Caco-2 (cell line): ENCODE data around the gene TNFSF10. TPM values are rescaled to one million over a fixed set of nuclear protein-coding genes. Genes with fewer than 3 reads are reported as not detected.

Experiments used
- Bru-seq: library from RNA; stranded (reverse); fragments of 400-500 nt; gene quantifications from one replicate; lab custom pipeline; 2021; lab: Mats Ljungman, UMichigan
- BruChase-seq, 2 experiments: library from RNA; stranded (reverse); fragments of 400-500 nt; gene quantifications; one replicate each; lab custom pipeline; 2021; lab: Mats Ljungman, UMichigan
- BruUV-seq: library from RNA; stranded (reverse); fragments of 400-500 nt; replicated peaks from 2 replicates; lab custom pipeline; 2021; lab: Mats Ljungman, UMichigan
- CTCF ChIA-PET: fragments of 300-600 bp; sonication (Branson Sonifier 250); formaldehyde crosslinking; loops from one replicate; lab custom pipeline; 2022; ENCODE audit warnings: antibody characterized with exemption; lab: Charles Lee
- POLR2A ChIA-PET: fragments of 300-600 bp; sonication (Branson Sonifier 250); formaldehyde crosslinking; loops from one replicate; lab custom pipeline; 2022; ENCODE audit warnings: antibody characterized with exemption; lab: Charles Lee
- DNase-seq, 2 experiments: peaks; one replicate each; pipeline versions ENCODE4 v3.0.0 to v3.0.0-alpha.2; 2020 to 2022
- H3K27me3 ChIP-seq: replicated peaks from 2 replicates; pipeline ENCODE4 v1.6.0; 2011; ENCODE audit warnings: low read length; ENCODE audit not compliant: control insufficient read depth, insufficient read depth
- H3K36me3 ChIP-seq: 2 replicates; pipeline ENCODE4 v1.5.1; 2011; ENCODE audit warnings: low read length; ENCODE audit not compliant: control insufficient read depth, insufficient read depth
- H3K4me1 ChIP-seq: fragments of 250-450 bp; sonication (Bioruptor Pico); 2 replicates; pipeline ENCODE4 v1.5.1; 2020; ENCODE audit warnings: mild to moderate bottlenecking
- H3K4me3 ChIP-seq: 2 replicates; pipeline ENCODE4 v1.5.1; 2011; ENCODE audit warnings: low read depth, mild to moderate bottlenecking, control low read depth, low read length
- H3K9me3 ChIP-seq: fragments of 250-450 bp; sonication (Bioruptor Pico); 2 replicates; pipeline ENCODE4 v1.5.1; 2020; ENCODE audit warnings: mild to moderate bottlenecking, moderate library complexity
- H3K27ac Mint-ChIP-seq: one replicate; pipeline ENCODE4 v1.8.0; 2022; ENCODE audit warnings: mixed read lengths; ENCODE audit not compliant: unreplicated experiment
- H3K27me3 Mint-ChIP-seq: one replicate; pipeline ENCODE4 v1.8.0; 2022; ENCODE audit warnings: mixed read lengths; ENCODE audit not compliant: insufficient read depth, unreplicated experiment
- H3K36me3 Mint-ChIP-seq: one replicate; pipeline ENCODE4 v1.8.0; 2022; ENCODE audit warnings: mild to moderate bottlenecking, mixed read lengths; ENCODE audit not compliant: insufficient read depth, unreplicated experiment
- H3K4me1 Mint-ChIP-seq: one replicate; pipeline ENCODE4 v1.8.0; 2022; ENCODE audit warnings: low read depth, mixed read lengths; ENCODE audit not compliant: unreplicated experiment
- H3K4me3 Mint-ChIP-seq: one replicate; pipeline ENCODE4 v1.8.0; 2022; ENCODE audit warnings: mild to moderate bottlenecking, moderate library complexity, mixed read lengths; ENCODE audit not compliant: unreplicated experiment
- H3K9me3 Mint-ChIP-seq: one replicate; pipeline ENCODE4 v1.8.0; 2022; ENCODE audit warnings: mixed read lengths; ENCODE audit not compliant: unreplicated experiment
- CTCF ChIP-seq, 2 experiments: fragments of 200-600 bp in 1 of 2; IDR thresholded peaks; 1 replicate in 1 of 2; 2 replicates in 1 of 2; pipeline versions ENCODE4 v1.5.1 to v1.8.0; 2011 to 2022; ENCODE audit warnings: antibody characterized with exemption in 1 of 2, control low read depth in 1 of 2, inconsistent platforms in 1 of 2, low read depth in 1 of 2, low read length in 1 of 2, mild to moderate bottlenecking in 1 of 2, moderate library complexity in 1 of 2; ENCODE audit not compliant: insufficient read depth in 1 of 2, severe bottlenecking in 1 of 2, unreplicated experiment in 1 of 2
- intact Hi-C: fragments of 100-400 bp; cut with micrococcal nuclease; formaldehyde crosslinking; loops from one replicate; pipeline ENCODE4 v1.10.0; 2022; ENCODE audit not compliant: unreplicated experiment
- long read RNA-seq: library from polyadenylated mRNA; stranded (forward); transcript quantifications from one replicate; pipeline ENCODE4 v2.0.0, GENCODE V29; 2022
- total RNA-seq: library from RNA; stranded (reverse); gene quantifications from 2 replicates; pipeline ENCODE4 v1.2.3, GENCODE V29; 2022

The TNFSF10 gene
- total RNA-seq (not detected in 2 replicates), Bru-seq, nascent RNA (percentile 11 among the genes with signal in this experiment), BruChase-seq, experiment 1, labeled RNA remaining after a 2-hour chase (percentile 5 among the genes with signal in this experiment), BruChase-seq, experiment 2, labeled RNA remaining after a 6-hour chase (percentile 9 among the genes with signal in this experiment)
- long read RNA-seq, result 0 reads

- Histone ChIP-seq H3K36me3 (no peaks in the 10 kb centered on the region), H3K4me1 (peaks cover 4% of the 10 kb centered on the region), H3K27me3 (no peaks in the 10 kb centered on the region), H3K9me3 (no peaks in the 10 kb centered on the region), H3K4me3 (no peak within 1 kb of the TSS)
- TF ChIP-seq CTCF (IDR thresholded peaks at IDR 0.05; ENCODE audit: insufficient read depth in 1 of 2, low read depth in 1 of 2, low read length in 1 of 2, severe bottlenecking in 1 of 2, unreplicated experiment in 1 of 2), result no peak
- intact Hi-C loops, result no loop called here
- no peak for DNase-seq
- ChIA-PET POLR2A (interaction anchor here (0.6 kb wide), 1 partner anchor 91 kb away, joined by 3 read pairs; no protein-coding TSS in a partner anchor), CTCF (interaction anchor here (0.5 to 0.6 kb wide), 2 partner anchors 96 to 506 kb away, joined by 3 to 4 read pairs; no protein-coding TSS in a partner anchor)
- no peak within 1 kb of the TSS for H3K27ac Mint-ChIP-seq
- peaks cover 7% of the 10 kb centered on the region for H3K4me1 Mint-ChIP-seq
- peak within 1 kb of the TSS; percentile 5 for H3K4me3 Mint-ChIP-seq
- H3K9me3 Mint-ChIP-seq, result no peaks in the 10 kb centered on the region
- H3K36me3 Mint-ChIP-seq, result no peaks in the 10 kb centered on the region
- no TSS peak for BruUV-seq
- no peaks in the 10 kb centered on the region for H3K27me3 Mint-ChIP-seq
Measured at GRCh38 chr3:172522871-172523818, at the start of gene TNFSF10. Gene TNFSF10, minus strand, starts transcription at chr3:172523430. Its CDS starts 46 bp downstream, at chr3:172523384.

- DNase-seq, result no peak
- H3K27me3 Mint-ChIP-seq, result no peaks in the 10 kb centered on the region
- no peak overlapping the region for H3K4me3 Mint-ChIP-seq
- POLR2A ChIA-PET, result no interaction called here
- no peak for TF ChIP-seq CTCF (IDR thresholded peaks at IDR 0.05; ENCODE audit: insufficient read depth in 1 of 2, low read depth in 1 of 2, low read length in 1 of 2, severe bottlenecking in 1 of 2, unreplicated experiment in 1 of 2)
- Histone ChIP-seq H3K9me3 (peaks cover 5% of the 10 kb centered on the region; the same call in 1 of the 2 replicates), H3K4me3 (no peak overlapping the region), H3K4me1 (no peaks in the 10 kb centered on the region), H3K27me3 (no peaks in the 10 kb centered on the region), H3K36me3 (no peaks in the 10 kb centered on the region)
- H3K4me1 Mint-ChIP-seq, result no peaks in the 10 kb centered on the region
- CTCF ChIA-PET, result no interaction called here
- no peak overlapping the region for H3K27ac Mint-ChIP-seq
- H3K36me3 Mint-ChIP-seq, result no peaks in the 10 kb centered on the region
- H3K9me3 Mint-ChIP-seq, result no peaks in the 10 kb centered on the region
- intact Hi-C loops, result no loop called here
- no TSS peak for BruUV-seq
Measured at GRCh38 chr3:172569128-172570008, 46.1 kb upstream of the TNFSF10 start.
